NCI-H2171 treated with DMSO at 0.1 percent for 48 hours (cell line): ENCODE data around the gene ZNF277.

Experiments used
- DNase-seq: peaks from one replicate; lab custom pipeline; 2025; lab: John Stamatoyannopoulos, UW

ZNF277 gene, protein sequence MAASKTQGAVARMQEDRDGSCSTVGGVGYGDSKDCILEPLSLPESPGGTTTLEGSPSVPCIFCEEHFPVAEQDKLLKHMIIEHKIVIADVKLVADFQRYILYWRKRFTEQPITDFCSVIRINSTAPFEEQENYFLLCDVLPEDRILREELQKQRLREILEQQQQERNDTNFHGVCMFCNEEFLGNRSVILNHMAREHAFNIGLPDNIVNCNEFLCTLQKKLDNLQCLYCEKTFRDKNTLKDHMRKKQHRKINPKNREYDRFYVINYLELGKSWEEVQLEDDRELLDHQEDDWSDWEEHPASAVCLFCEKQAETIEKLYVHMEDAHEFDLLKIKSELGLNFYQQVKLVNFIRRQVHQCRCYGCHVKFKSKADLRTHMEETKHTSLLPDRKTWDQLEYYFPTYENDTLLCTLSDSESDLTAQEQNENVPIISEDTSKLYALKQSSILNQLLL

DNA sequence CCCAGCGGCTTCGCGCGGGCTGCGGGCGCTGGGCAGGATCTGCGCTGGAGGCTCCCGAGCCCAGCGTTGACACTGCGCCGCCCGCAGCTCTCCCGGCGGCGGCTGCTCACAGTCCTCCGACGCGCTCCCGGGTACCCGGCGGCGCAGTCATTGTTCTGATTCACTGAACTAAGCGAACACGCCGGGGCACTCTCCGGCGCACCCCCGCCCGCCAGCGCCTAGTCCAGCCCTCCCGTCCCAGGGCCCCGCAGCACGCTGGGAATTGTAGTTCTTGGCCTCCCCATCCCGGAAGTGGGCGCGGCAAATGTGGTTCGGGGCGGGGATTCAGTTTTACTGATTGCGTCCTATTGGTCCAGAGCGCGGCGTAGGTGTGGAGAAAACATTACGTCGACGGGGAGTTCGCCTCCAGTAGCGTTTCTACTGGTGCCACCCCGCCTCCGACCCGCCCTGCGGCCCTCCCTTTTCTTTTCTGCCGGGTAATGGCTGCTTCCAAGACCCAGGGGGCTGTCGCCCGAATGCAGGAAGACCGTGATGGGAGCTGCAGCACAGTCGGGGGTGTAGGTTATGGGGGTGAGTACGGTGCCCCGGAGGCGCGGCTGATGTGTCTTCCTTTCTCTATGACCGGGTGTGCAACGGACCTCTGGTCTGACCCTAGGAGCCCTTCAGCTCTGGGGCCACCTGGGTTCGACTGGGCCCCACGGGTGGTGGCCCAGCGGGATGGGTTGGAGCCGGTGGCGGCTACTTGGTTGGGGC lies at the start of gene ZNF277, which contains the start of gene DOCK4:
Gene ZNF277, plus strand, starts transcription at position 458 of the 753 bp plus-strand sequence. Its CDS starts 22 bp downstream, at position 480.
Gene DOCK4, minus strand, starts transcription at position 162 of the 753 bp plus-strand sequence. CDS start 261 bp downstream, outside the sequence.
- DNase-seq, result peak; percentile 99

DNA sequence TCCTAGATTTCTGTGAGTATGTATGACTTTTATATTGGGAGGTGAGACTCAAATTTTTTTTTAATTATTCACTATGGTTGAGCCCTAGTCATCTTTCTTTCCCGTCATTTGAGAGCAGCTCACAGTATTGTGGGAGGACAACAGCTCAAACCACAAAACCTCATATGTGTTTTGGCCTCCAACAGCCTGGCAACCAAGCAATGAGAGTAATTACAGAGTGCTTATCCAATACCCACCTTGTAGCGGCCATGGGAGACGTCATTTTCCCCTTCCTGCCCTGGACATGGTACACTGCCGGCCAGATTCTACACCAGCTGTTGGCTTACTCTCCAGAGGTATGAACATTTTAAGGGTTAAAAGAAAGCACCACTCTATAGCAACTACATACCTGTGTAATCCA lies 49.4 kb upstream of the ZNF277 start:
- no peak for DNase-seq

DNA sequence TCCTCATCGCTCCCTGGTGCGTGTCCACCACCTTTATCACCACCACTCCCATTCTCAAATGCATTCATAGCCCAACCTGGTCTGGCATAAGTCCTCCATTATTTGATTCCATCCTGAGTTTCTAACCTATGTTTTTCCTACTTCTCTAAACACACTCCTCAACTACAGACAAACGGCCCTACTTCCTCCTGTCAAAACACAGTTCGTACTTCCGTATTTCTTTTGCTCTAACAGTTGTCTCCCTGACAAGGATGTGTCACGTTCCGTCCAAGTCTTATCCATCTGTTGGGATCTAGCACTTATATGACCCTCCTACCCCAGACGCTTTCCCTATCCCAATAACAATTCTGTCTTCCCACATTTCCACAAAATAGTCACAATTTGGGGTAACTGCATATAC lies 47.1 kb upstream of the ZNF277 start:
- no peak for DNase-seq

DNA sequence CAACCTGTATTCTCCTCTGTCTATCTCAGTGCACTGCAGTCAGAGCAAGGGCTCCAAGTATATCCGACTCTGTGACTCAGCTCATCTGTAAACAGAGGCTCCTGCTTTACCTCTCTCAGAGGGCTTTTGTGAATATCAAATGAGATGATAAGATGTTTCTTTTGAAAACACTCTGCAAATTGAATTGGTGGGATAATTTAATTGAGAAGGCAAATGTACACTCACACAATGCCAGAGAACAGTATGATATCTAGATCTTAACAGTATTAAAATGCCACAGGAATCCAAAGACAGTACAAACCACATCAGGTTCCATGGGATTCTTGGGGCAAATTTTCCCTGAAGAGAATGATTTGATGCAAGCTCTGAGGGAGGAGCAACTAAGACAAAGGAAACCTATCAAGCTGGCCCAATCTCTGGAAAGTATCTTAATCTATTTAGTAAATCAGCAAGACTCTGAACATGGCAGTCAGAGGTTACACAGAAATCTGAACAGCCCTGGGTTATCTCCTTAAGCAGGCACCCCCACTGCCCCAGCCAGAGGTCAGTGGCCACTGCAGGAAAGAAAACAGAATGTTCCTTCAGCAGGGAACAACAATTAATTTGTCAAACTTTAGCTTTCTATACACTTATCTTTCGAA lies 46.2 kb upstream of the ZNF277 start:
- DNase-seq, result no peak

DNA sequence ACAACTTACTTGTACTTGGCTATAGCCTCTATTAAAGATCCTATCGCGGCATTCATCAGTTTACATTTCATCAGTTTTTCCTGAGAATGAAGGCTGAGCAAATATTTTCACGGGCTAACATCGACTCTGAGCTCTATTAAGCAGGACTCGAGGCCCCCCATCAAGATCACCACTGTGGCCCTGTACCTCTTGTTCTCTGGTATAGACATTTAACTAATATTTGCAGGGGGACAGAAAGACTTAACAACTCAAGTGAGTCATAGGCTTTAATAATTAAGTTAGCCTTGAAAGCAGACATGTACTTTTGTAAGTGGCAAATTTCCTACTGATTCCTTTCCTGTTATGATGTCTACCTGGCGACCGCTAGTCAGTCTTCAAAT lies 45.7 kb upstream of the ZNF277 start:
- no peak for DNase-seq

DNA sequence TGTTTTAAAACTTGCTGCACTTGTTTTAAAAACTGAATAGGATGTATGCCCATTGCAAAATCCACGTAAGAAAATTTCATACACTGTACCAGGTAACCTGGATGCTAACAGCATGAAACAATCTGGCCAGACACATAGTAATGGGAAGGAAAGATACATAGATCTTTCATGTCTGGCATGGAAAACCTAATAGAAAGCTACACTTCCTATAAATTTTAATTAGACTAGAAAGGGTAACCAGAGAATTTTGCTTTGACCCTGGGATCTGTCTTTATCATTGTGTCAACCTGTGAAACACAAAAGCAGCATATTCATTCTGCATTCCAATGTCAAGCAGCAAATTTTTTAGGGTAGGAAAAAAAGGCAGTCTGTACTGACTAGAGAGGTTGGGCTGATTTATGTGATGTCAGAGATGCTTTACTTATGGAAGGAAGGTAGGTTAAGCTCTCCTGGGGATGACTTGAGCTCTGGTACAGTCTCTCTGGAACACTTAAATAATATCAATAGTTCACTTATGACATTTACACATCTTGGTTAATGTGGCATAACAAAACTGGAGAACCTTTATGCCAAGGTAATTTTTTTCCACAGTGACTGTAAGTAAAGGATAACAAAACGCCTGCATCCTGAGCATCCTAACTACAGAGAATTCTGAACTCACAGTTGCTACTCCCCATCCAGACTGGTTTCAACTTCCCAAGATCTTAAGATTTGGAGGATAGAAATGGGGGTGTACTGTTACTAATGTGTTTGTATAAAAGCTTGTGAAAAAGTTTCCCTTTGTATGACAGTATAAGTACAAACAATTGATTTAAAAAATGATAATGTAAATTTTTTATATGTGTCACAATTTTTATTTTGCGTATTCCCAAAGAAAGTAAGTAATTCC lies 45.0 kb upstream of the ZNF277 start:
- no peak for DNase-seq

DNA sequence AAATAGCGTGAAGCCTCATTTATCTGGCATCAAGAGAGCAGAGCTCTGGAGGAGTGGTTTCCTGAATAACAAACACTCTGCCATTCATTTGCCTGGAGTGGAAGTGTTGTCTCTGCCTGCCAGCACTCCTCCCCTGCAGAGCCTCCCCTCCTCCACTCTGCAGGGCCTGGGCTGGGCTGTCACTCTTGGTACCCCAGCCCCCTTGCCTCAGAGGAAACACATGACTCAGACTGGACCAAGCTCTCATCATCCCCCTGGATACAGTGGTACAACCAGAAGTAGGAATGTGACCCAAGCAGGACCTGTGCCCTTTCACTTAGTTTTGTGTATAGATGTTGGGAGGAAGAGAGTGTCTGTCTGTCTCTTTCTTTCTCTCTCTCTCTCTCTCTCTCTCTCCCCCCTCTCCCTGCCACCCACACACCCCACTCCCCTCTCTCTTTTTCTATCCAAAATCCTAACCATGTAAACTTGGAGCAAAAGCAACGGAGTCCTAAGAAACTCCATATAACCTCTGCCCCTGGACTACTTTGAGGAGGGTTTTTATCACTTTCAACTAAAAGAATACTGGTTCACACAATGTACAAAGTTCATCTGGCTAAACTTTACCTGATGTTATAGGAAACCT lies 44.2 kb upstream of the ZNF277 start:
- DNase-seq, result no peak

DNA sequence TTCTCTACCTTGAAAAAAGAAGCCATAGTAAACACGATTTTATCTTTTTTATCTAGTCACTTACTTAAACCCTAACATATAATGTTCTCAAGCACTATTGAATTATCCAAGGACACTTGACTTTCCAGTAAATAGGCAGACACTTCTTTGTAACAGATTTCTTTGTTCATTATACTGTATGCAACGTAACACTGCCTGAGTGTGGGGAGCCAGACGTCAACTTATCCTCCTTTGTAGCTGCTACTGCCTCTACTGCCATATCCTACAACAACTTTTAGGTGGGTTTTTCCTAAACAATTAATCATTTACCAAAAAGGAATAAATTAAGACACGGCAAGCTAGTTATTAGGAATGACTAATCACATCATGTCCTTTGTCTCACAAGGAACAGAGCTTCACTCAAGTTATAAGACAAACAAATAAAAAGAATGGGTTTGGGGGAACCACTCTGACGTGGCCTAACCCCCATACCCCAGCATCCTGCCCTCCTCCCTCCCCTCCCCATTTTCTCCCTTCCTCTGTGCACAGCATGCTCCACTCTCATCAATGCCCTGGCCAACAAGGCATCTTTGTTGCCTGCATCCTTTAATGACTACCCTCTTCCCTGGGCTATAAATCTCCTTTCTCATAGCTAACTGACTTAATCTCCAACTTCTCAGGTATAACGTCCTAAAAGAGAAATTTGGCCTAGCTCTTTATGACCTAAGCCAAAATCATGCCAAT lies 43.5 kb upstream of the ZNF277 start:
- no peak for DNase-seq

DNA sequence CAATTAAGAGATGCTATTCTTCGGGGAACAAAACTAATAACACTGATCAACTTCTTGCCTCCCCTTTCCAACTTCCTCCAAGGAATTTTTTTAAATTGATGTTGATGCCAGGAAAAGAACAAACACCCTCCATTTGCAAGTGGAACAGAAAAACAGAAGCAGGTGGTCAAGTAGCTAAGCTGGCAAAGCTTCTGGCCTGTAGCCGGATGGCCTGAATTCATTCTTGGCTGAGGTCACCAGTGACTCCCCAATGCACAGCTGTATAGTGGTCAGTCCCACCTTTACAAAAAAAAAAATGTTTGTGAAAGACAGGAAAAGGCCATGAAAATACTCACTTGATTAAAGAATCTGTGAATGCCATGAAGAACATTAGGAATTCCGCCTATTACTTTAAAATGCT lies 39.3 kb upstream of the ZNF277 start:
- no peak for DNase-seq

DNA sequence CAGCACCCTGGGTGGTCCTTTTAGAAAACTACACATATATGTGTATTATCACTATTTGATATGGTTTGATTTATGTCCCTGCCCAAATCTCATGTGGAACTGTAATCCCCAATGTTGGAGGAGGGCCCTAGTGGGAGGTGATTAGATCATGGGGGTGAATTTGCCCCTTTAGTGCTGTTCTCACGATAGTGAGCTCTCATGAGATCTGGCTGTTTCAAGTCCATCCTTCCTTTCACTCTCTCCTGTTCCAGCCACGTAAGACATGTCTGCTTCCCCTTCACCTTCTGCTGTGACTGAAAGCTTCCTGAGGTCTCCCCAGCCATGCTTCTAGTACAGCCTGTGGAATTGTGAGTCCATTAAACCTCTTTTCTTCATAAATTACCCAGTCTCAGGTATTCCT lies 37.6 kb upstream of the ZNF277 start:
- DNase-seq, result no peak

DNA sequence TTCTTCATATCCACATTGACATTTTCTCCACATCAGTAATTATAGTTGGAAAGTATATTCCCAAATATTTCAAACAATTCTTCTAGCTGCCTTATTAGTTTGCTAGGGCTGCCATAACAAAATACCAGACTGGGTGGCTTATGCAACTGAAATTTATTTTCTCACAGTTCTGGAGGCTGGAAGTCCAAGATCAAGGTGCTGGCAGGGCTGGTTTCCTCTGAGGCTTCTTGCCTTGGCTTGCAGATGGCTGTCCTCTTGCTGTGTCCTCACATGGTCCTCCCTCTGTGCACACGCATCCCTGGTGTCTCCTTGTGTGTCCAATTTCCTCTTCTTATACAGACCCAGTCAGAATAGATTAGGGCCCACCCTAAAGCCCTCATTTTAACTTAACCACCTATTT lies 34.8 kb upstream of the ZNF277 start:
- no peak for DNase-seq

DNA sequence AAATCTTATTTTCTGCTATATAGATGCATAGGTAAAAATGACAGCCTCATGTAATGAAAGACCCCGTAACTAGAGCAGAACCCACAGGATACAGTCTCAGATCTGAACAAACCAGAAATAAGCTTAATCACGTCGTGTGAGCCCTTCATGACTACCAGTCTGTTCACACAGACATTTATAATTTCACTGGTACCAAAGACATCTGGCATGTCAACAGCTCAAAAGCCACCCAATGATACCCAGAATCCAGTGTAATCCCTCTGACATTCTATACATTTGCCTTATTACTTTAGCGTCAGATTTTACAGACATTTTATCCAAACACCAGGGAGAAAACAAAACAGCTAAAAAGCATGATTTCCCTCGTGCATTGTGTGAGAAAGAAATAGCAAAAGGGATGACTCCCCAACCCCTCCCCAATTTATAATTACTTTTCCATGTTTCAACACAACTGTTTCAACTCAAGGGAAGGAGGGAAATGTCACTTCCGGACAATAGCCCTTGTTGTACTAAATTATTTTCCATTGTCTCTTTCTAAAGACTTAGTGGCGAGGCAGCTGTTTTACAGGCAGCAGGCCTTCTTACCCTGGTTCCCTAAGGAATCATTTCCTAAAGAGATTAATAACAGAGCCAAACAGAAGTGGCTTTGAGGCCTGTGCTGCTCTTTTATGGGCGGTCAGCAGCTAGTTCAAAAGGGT lies 33.5 kb upstream of the ZNF277 start:
- DNase-seq, result peak; percentile 55

DNA sequence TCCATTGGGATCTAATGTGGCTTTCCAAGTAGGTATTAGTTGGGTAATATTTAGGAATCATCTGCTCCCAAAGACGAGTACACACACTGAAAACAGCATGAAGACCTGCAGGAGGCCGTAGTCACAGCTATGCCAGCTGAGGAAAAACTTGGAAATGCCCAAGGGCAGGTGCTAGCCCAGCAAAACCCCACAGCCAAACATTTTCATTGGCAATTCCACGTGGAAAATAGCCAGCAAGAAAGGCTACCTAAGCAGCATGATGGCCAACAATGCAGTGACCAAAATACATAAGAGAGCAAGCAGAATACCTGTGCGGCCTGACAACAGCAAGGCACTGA lies 33.0 kb upstream of the ZNF277 start:
- DNase-seq, result no peak

DNA sequence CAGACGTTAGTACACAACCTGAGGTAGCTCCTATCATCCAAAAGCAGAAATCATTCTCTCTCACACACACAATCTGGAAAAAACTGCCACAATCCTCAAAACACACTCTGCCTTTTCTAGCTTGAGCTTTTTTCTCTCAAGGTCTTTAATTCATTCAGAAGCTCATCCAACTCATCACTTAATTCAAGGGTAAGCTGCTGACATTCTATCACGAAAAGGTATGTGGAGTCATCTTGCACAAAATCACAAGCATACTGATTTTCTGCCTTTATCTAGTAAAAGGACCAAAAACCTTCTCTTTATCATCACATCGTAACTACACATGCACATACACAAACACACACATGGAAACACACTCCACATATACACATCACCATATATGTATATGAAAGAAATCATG lies 32.3 kb upstream of the ZNF277 start:
- DNase-seq, result no peak

DNA sequence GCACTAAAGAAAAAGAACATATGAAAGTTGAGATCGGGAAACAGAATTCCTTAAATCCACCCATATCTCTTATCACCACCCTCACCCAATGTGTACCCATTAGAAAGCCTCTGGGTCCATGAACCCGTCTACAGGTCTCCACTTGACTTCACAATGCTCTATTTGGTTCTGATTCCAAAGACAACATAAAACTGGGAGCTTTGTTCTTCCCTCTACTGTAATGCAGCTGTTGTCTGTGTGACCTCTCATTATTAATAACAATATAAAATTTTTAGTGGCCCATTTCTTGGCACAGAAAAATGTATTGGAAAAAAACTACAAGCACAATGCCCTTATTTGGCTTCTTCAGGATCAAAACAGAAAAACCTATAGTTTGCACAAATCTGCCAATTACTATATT lies 30.3 kb upstream of the ZNF277 start:
- DNase-seq, result no peak

DNA sequence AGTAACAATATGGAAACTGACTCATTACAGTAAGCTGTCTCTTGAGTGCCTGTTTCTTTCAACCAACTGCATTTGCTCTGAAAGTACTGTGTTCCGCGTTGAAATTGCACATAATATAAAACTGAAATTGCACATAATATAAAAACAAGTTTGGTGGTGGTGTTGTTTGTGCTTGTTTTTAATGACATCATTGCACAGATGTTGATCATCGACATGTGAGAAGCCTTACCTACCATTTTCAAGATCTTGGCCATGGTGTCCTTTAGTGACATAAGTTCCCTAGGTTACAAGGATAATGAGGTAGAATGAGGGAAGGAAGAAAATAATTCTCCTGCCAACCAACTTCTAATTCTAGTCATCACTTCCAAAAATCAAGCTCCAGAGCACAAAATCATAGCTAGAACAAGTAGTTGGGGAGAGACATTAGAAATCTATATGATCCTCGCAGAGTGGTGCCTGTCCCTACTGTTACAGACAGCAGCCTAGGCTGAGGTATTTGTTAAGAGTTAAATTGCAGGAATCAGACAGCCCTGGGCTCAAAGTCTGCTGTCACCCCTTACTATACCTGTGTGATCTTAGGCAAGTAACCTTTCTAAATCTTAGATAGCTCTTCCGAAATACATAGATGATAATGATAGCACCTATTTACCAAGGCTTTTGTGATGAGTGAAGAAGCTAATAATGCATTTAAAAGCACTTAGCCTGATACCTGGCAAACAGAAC lies 29.6 kb upstream of the ZNF277 start:
- peak; percentile 28 for DNase-seq

DNA sequence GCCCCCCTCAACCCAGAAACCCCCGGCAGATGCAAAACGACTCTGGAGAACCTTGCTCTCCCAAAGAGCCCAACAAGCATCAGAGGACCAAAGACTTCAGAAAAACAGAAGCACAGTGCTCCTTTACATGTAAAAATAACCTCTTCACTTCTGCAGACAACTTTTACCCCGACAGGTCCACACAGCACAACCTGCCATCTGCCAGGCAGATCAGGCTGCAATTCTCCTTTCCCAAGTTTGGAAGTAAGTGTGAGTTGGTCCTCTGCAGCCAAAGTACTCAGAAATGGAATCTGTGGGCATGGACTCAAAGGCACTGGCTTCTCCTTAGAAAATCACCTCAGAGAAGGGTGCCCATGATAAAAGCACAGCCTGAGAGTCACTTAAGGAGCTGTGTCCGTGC lies 26.3 kb upstream of the ZNF277 start:
- DNase-seq, result peak; percentile 39

DNA sequence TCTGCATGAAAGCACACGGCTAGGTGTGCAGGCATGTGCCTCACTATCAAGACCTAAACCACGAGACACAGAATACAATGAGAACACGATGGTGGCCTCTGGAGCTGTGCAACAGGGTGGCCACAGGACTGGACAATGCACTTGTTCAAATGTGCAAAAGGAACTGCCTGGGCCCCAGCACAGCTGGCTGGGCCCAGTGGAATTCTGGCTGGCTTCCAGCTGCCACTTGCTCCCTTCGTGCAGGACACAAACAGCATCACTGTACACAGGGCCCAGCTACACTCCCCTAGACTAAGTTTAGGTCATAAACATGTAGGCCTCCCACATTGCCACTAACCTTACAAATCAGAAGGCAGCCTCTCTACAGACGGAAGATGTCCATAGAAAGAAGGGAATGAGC lies 23.7 kb upstream of the ZNF277 start:
- DNase-seq, result no peak

DNA sequence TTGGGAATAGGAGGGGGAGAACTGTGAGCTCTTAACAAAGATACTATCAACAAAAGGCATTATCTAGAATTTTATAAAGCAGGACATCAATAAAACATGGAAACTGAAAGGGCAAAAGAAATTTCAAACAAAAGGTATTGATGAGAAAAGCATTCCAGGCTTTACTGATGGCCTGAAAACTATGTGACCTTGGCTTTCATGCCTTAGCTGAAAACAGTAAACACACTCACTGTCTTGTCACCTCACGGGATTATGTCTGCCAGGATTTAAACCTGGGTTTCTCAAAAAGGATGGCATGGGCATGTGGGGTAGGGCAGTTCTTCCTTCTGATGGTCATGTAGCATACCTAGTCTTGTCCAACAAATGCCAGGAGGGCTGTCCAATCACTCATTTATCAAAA lies 23.2 kb upstream of the ZNF277 start:
- DNase-seq, result no peak
